ENCODE results near the gene SPINDOC. TPM values are rescaled to one million over a fixed set of nuclear protein-coding genes. Genes with fewer than 3 reads are reported as not detected.

SPINDOC gene
- total RNA-seq, 1 donor from 2014 or later, result 9.0 TPM

Other genes with a start within 250 kb of the SPINDOC start
- gene PLAAT3, start 199.0 kb upstream of the SPINDOC start, total RNA-seq, result 66.6 and 77.4 TPM in 2 replicates
- 85.6 and 87.2 TPM in 2 replicates for gene ATL3, start 142.1 kb upstream of the SPINDOC start, total RNA-seq
- 34.1 and 47.5 TPM in 2 replicates for gene RTN3, start 132.0 kb upstream of the SPINDOC start, total RNA-seq
- 7.6 and 12.9 TPM in 2 replicates for gene ZFTA, start 44.7 kb upstream of the SPINDOC start, total RNA-seq
- gene MARK2, start 25.7 kb downstream of the SPINDOC start, total RNA-seq, result 7.8 and 11.5 TPM in 2 replicates
- 0.13 TPM in 2 replicates for gene RCOR2, start 103.7 kb downstream of the SPINDOC start, total RNA-seq
- gene NAA40, start 125.5 kb downstream of the SPINDOC start, total RNA-seq, result 8.3 and 13.4 TPM in 2 replicates
- 297 and 328 TPM in 2 replicates for gene COX8A, start 161.2 kb downstream of the SPINDOC start, total RNA-seq
- gene OTUB1, start 173.0 kb downstream of the SPINDOC start, total RNA-seq, result 50.2 and 62.2 TPM in 2 replicates
- gene FLRT1, start 222.5 kb downstream of the SPINDOC start, total RNA-seq, result not detected in 2 replicates